ENCODE results near the gene SETD1A.
"Not testable (repeated sequence)": the region's sequence is repeated elsewhere in the genome, so short reads cannot be mapped to it uniquely, and the experiment has no call there.

The SETD1A gene

DNA sequence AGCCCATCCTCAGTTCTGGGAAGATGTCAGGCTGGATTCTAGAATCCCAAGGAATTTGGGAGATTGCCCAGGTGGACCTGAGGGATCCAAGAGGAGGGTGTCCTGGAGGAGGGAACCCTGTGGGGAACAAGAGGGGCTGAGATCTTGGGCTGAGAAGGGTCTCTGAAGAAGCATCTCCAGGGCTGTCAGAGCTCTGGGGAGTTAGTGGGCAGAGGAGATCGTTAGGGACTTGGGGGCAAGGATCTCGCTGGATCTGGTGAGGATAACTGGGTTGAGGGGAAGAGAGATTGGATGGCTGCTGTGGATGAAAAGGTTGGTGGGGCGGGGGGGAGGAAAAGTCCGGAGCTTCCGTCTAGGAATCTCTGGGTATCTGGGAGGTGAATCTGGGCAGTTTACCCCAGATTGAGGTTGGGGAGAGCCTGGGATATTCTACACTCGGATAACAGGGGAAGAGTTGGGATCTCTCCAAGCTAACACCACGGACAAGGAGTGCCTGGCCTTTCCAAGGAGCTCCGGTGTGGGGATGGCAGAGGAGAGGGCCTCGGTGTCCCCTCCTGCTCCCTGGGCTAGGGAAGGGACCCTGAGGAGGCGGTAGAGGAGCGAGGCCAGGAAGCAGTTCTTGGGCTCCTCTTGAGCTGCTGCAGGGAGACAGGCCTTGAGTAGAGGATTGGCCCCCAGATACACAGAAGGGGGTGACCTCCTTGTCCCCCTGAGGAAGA lies 32.5 kb upstream of the SETD1A start:
- H3K4me3 ChIP-seq (ENCODE audit: low read length), result peak overlapping the region; percentile 66; the same call in 1 of the 2 replicates

DNA sequence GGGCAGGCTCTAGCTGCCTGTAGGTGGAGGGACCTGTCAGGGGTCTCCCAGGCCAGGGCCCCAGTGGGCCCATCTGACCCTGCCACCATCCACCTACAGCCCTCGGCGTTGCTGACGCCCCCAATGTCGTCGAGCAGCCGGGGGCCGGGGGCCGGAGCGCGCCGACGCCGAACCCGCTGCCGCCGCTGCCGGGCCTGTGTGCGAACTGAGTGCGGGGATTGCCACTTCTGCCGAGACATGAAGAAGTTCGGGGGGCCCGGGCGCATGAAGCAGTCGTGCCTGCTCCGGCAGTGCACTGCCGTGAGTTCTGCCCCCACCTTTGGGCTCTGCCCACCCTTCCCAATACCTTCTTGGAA lies 31.9 kb upstream of the SETD1A start:
- TF ChIP-seq ZNF274 (IDR thresholded peaks at IDR 0.05; ENCODE audit: low read depth, low read length), result no peak
- no peak overlapping the region for H3K4me3 ChIP-seq (ENCODE audit: low read length)

More for the DNA sequence above, 32.5 kb upstream of the SETD1A start:
- TF ChIP-seq ZNF274 (IDR thresholded peaks at IDR 0.05; ENCODE audit: low read depth, low read length), result no peak

DNA sequence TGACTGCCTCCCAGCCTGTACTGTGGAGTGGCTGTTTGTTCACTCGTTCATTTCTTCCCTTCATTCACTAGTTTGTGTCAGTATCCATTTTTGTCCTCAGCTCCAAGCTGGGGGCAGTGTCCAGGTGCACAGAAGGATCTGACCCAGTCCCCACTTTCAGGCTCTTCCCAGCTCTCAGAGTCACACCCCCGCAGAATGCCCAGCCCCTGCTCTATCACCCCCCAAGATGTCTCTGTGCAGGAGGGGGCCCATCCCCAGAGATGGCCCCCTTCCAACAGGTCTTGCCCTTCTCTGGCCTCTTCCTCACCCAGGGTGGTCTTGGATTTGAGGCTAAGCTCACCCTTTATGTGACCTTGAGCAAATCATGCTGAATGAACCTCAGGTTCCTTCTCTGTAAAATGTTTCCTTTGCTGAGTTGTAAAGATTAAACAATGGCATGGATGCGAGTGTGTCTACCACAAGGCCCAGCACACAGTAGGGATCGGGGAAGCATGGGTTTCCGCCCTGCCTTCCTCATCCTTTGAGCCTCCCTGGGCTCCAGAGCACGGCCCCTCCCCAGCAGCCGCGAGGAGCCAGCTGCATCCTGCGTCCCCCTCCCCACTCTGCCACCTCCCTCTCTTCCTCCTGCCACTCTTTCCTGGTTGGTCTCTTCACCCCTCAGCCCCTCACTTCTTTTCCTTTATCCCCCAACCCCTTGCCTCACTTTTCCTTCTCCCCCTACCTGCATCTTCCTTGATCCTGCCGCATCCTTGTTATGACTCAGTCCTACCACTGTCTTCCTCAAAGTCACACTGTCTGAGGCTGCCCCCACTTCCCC lies 31.4 kb upstream of the SETD1A start:
- H3K4me3 ChIP-seq (ENCODE audit: low read length), result no peak overlapping the region
- TF ChIP-seq ZNF274 (IDR thresholded peaks at IDR 0.05; ENCODE audit: low read depth, low read length), result no peak

DNA sequence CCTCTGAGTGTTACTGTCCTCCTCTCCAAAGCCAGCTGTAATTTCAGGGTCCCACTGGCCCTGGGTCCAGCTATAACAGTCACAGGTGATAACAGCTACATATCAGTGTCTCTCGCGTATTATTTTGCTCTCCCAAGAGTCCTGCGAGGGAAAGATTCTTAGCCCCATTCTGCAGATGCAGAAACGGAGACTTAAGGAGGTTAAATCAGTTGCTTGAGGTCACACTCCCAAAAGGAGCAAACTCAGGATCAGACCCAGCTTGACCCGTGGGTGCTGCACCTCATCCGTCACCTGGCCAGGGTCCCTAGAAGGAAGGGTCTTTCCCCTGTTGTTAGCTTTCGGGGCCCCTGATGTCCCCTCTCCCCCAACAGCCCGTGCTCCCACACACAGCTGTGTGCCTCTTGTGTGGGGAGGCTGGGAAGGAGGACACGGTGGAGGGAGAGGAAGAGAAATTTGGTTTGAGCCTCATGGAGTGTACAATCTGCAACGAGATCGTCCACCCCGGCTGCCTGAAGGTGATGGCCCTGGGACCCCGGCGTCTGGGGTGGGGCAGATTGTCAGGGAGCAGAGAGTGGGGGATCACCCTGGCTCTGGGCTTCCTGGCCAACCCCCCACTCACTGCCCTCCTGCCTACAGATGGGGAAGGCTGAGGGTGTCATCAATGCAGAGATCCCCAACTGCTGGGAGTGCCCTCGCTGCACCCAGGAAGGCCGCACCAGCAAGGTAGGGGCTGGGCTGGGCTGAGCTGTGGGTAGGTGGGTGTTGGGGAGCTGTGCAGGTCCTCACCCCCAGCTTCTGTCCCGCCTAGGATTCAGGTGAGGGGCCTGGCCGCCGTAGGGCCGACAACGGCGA lies 30.4 kb upstream of the SETD1A start:
- no peak for TF ChIP-seq ZNF274 (IDR thresholded peaks at IDR 0.05; ENCODE audit: low read depth, low read length)
- H3K4me3 ChIP-seq (ENCODE audit: low read length), result no peak overlapping the region

DNA sequence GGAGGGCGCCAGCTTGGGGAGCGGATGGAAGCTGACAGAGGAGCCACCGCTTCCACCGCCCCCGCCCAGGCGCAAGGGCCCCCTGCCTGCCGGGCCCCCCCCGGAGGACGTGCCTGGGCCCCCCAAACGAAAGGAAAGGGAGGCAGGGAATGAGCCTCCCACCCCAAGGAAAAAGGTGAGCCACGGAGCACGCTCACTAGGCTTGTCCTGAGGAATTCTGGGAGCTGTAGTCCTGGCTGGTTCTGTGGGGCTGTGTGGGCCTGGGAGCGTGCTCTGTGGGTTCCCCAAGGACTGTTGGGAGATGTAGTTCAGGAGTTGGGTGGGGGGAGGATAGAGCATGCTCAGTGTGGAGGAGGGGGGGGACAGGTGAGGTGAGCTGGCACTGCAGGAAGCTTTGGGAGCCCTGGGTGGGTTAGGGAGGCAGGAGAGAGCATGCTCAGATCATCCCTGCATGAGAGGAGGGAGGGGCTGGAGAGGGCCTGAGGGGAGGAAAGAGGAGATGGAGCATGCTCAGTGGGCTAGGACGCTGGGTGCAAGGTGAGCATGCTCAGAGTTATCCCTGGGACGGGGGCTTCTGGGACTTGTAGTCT lies 29.7 kb upstream of the SETD1A start:
- no peak overlapping the region for H3K4me3 ChIP-seq (ENCODE audit: low read length)

DNA sequence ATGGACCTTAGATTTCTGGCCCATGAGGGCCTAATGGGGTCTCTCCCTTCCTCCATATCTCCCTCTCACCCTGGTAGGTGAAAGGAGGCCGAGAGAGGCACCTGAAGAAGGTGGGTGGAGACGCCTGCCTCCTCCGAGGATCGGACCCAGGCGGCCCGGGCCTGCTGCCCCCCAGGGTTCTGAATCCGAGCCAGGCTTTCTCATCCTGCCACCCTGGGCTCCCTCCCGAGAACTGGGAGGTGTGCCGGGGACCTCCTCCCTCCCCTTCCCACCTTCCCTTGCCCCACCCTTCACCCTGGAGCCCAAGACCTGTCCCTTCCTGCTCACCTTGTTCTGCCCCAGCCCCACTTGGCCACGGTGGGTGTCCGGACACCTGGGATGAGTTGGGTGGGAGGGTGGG lies 29.2 kb upstream of the SETD1A start:
- no peak overlapping the region for H3K4me3 ChIP-seq (ENCODE audit: low read length)
- TF ChIP-seq ZNF274 (IDR thresholded peaks at IDR 0.05; ENCODE audit: low read depth, low read length), result no peak

More for the DNA sequence above, 29.7 kb upstream of the SETD1A start:
- TF ChIP-seq ZNF274 (IDR thresholded peaks at IDR 0.05; ENCODE audit: low read depth, low read length), result no peak

DNA sequence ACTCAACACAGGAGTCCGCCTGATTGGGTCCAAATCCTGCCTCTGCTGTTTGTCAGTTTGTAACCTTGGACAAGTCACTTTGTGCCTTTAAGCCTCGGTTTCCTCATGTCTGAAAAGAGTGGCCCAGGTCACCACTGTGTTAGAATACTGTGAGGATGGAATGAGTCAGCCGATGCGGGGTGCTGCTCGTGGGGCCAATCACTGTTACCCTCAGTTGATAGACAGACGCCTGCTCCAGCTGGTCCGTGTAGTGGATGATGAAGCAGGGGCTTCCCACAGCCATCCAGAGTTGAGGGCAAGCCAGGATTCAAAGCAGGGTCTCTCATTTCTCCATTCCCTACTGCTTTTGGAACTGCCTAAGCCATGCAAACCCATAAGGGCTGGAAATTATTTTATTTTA lies 28.4 kb upstream of the SETD1A start:
- H3K4me3 ChIP-seq (ENCODE audit: low read length), result no peak overlapping the region
- TF ChIP-seq ZNF274 (IDR thresholded peaks at IDR 0.05; ENCODE audit: low read depth, low read length), result no peak

DNA sequence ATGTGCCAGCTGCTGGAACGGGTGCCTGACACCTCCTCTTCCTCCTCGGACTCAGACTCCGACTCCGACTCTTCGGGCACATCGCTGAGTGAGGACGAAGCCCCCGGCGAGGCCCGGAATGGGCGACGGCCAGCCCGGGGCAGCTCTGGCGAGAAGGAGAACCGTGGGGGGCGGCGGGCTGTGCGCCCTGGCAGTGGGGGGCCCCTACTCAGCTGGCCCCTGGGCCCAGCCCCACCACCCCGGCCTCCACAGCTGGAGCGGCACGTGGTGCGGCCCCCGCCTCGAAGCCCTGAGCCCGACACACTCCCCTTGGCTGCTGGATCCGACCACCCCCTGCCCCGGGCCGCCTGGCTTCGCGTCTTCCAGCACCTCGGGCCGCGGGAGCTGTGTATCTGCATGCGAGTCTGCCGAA lies 27.4 kb upstream of the SETD1A start:
- H3K4me3 ChIP-seq (ENCODE audit: low read length), result no peak overlapping the region
- no peak for TF ChIP-seq ZNF274 (IDR thresholded peaks at IDR 0.05; ENCODE audit: low read depth, low read length)

DNA sequence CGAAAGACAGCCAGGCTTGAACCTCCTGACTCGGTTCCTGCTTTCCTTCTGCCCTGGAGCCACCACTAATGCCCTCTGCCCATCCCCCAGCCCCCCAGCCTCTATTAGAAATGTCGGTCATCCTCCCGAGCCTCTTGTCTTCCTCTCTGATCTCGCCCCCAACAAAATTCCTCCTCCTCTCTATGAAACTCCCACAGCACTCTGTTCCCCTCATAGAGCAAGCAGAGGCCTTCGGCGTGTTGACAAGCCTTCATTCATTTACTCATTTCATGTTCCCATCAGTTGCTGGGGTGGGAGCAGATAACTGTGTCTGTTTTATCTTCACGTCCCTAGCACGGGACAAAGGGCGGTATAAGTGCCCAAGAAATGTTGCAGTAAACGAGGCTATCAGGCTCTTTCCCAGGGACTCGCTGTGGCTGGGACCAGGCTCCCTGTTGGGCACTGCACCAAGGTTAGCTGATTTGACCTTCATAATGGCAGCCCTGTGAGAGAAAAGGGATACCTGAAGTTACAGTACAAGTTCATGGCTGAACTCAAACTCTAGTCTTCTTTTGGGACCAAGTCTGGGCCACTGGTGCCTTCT lies 26.4 kb upstream of the SETD1A start:
- no peak for TF ChIP-seq ZNF274 (IDR thresholded peaks at IDR 0.05; ENCODE audit: low read depth, low read length)

DNA sequence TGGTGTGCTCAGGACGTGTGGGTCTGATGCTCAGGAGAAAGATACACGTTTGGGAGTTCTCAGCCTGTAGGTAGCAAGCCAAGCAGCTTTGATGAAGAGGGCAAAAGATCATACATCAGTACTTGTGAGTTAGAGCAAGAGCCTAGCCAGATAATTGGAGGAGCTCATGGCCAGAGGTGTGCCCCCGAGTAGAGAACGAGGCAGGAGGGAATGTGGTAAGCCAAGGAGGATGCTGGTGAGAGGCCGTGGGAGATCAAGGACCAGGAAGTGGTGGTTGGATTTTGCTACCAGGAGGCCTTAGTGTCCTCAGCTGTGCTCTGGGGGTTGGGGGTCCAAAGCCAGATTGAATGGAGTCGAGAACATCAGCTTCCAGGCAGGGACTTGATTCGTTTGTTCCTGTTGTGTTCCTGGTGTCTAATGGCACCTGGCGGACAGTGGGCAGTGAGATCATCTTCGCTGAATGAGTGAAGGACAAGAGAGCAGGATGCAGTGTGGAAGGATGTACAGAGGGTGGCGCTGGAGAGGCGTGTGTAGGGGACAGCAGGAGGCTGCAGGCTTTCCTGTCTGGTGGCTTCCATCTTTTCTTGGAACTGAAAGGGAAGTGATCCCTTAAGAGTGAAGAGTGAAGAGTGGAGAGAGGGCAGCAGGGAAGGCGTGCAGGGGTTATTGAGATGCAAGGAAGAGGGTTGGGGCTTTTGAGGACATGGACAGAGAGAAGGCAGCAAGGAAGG lies 22.6 kb upstream of the SETD1A start:
- no peak for TF ChIP-seq ZNF274 (IDR thresholded peaks at IDR 0.05; ENCODE audit: low read depth, low read length)
- no peak overlapping the region for H3K4me3 ChIP-seq (ENCODE audit: low read length)

More for the DNA sequence above, 26.4 kb upstream of the SETD1A start:
- H3K4me3 ChIP-seq (ENCODE audit: low read length), result no peak overlapping the region

DNA sequence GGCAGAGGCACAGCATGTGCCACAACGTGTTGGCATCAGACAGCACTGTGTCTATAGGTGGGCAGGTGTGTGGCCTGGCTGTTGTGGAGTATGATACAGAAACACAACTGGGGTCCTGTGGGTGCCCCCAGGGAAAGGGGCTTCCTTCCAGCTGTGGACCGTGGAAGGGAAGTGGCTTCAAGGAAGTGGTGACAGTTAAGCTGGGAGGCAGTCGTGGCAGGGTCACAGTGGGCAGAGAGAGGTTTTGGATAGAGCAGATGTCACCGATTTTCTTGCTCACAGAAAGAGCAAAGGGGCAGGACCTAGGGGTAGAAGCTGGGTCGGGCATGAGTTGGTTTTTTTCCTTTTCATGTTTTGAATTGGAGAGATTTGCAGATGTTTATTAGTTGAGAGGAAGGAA lies 19.9 kb upstream of the SETD1A start:
- TF ChIP-seq ZNF274 (IDR thresholded peaks at IDR 0.05; ENCODE audit: low read depth, low read length), result no peak
- no peak overlapping the region for H3K4me3 ChIP-seq (ENCODE audit: low read length)

DNA sequence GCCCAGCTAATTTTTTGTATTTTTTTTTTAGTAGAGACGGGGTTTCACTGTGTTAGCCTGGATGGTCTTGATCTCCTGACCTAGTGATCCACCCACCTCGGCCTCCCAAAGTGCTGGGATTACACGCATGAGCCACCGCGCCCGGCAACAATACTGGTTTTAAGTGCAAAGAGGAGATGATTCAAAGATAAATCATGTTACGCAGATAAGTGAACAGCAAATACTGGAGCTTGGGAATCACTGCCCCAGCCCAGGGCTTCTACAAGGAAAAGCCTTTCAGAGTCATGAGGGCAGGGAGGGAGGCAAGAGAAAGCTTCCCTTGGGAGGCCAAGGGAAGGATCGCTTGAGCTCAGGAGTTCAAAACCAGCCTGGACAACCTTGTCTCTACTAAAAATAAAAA lies 18.0 kb upstream of the SETD1A start:
- not testable (repeated sequence) for H3K4me3 ChIP-seq (ENCODE audit: low read length)

Measured in GM08714 (cell line).